Thoracic aorta (tissue), 2 donors: ENCODE data around the gene KAT2B. TPM values are rescaled to one million over a fixed set of nuclear protein-coding genes. Genes with fewer than 3 reads are reported as not detected.

Experiments
- ATAC-seq: fragments of 150-250 bp; one replicate; pipeline ENCODE4 v1.8.0; 2017; ENCODE audit warnings: low read depth; ENCODE audit not compliant: insufficient number of reproducible peaks, low FRiP score
- DNase-seq: peaks from one replicate; pipeline ENCODE4 v3.0.0-alpha.2; 2020; ENCODE audit warnings: low spot score
- H3K27ac ChIP-seq, 2 donors: fragments of 200-600 bp; sonication (generic); 1 replicate in 1 of 2; 2 replicates in 1 of 2; pipeline ENCODE4 v1.5.1; 2016; ENCODE audit warnings: mild to moderate bottlenecking in 2 of 2, moderate library complexity in 2 of 2
- H3K27me3 ChIP-seq: fragments of 200-600 bp; sonication (generic); replicated peaks from 2 replicates; pipeline ENCODE4 v1.6.0; 2016; ENCODE audit warnings: mild to moderate bottlenecking; ENCODE audit not compliant: insufficient read depth
- H3K36me3 ChIP-seq: fragments of 200-600 bp; sonication (generic); one replicate; pipeline ENCODE4 v1.5.1; 2016
- H3K4me1 ChIP-seq, 2 donors: fragments of 200-600 bp; sonication (generic); 1 replicate in 1 of 2; 2 replicates in 1 of 2; pipeline versions ENCODE4 v1.5.1 to v1.6.0; 2016; ENCODE audit warnings: low read depth in 2 of 2, mild to moderate bottlenecking in 1 of 2; ENCODE audit not compliant: control insufficient read depth in 1 of 2
- H3K4me3 ChIP-seq: fragments of 200-600 bp; sonication (generic); 2 replicates; pipeline ENCODE4 v1.5.1; 2016; ENCODE audit warnings: mild to moderate bottlenecking
- H3K9me3 ChIP-seq: fragments of 200-600 bp; sonication (generic); 2 replicates; pipeline ENCODE4 v1.5.1; 2016
- CTCF ChIP-seq: fragments of 200-600 bp; sonication (generic); IDR thresholded peaks from one replicate; pipeline ENCODE4 v1.5.1; 2019; ENCODE audit warnings: antibody characterized with exemption
- total RNA-seq, 2 donors: library from RNA; depleted of rRNA; stranded (reverse); fragments of >200 nt; gene quantifications; one replicate each; pipeline versions ENCODE4 v1.1.0 to v1.2.3, GENCODE V29; 2016

Gene KAT2B
- total RNA-seq, 2 donors from 2014 or later = 48.0 to 72.8 TPM

GRCh38 chr3:20037255-20037996 is 2.8 kb upstream of the KAT2B start:
- no peaks in the 10 kb centered on the region for H3K36me3 ChIP-seq

GRCh38 chr3:20038699-20039465 is 1.4 kb upstream of the KAT2B start:
- peaks cover 22 to 36% of the 10 kb centered on the region in 2 donors for H3K4me1 ChIP-seq
- H3K9me3 ChIP-seq = no peaks in the 10 kb centered on the region
- H3K27me3 ChIP-seq = no peaks in the 10 kb centered on the region
- ATAC-seq (no peak), DNase-seq (no peak)
- peak overlapping the region; percentile 93 to 97 for H3K27ac ChIP-seq
- no peaks in the 10 kb centered on the region for H3K36me3 ChIP-seq
- peak overlapping the region; percentile 79 for H3K4me3 ChIP-seq
- no peak for TF ChIP-seq CTCF

More at GRCh38 chr3:20037255-20037996, 2.8 kb upstream of the KAT2B start:
- ATAC-seq = no peak
- Histone ChIP-seq H3K4me1 (peaks cover 12 to 22% of the 10 kb centered on the region in 2 donors), H3K4me3 (no peak overlapping the region), H3K9me3 (no peaks in the 10 kb centered on the region), H3K27ac (peak overlapping the region in 1 of 2 donors; percentile 97), H3K27me3 (no peaks in the 10 kb centered on the region)
- no peak for TF ChIP-seq CTCF
- DNase-seq = no peak

- no peak for TF ChIP-seq CTCF
- H3K36me3 ChIP-seq = no peaks in the 10 kb centered on the region
- peaks cover 25 to 39% of the 10 kb centered on the region in 2 donors for H3K4me1 ChIP-seq
- no peaks in the 10 kb centered on the region for H3K9me3 ChIP-seq
- ATAC-seq (no peak), DNase-seq (no peak)
- peak overlapping the region; percentile 79 for H3K4me3 ChIP-seq
- H3K27me3 ChIP-seq = no peaks in the 10 kb centered on the region
- peak overlapping the region; percentile 93 to 97 for H3K27ac ChIP-seq
Observed at GRCh38 chr3:20039466-20039764, 831 bp upstream of the KAT2B start.

- Histone ChIP-seq H3K27ac (peak overlapping the region; percentile 76 to 85), H3K36me3 (no peaks in the 10 kb centered on the region), H3K27me3 (no peaks in the 10 kb centered on the region), H3K4me3 (peak overlapping the region; percentile 79), H3K9me3 (no peaks in the 10 kb centered on the region), H3K4me1 (peaks cover 25 to 45% of the 10 kb centered on the region in 2 donors)
- DNase-seq (no peak), ATAC-seq (no peak)
- TF ChIP-seq CTCF = no peak
Observed at GRCh38 chr3:20040548-20041196, 426 bp downstream of the KAT2B start.

- Histone ChIP-seq H3K4me3 (peak overlapping the region; percentile 79), H3K9me3 (no peaks in the 10 kb centered on the region), H3K27me3 (no peaks in the 10 kb centered on the region), H3K36me3 (no peaks in the 10 kb centered on the region), H3K27ac (peak overlapping the region; percentile 76 to 85), H3K4me1 (peaks cover 25 to 47% of the 10 kb centered on the region in 2 donors)
- DNase-seq (peak; percentile 68), ATAC-seq (no peak)
- no peak for TF ChIP-seq CTCF
Observed at GRCh38 chr3:20041197-20041780, 1.0 kb downstream of the KAT2B start.
